ENCODE measurements around the gene AUTS2.

Gene AUTS2

DNA sequence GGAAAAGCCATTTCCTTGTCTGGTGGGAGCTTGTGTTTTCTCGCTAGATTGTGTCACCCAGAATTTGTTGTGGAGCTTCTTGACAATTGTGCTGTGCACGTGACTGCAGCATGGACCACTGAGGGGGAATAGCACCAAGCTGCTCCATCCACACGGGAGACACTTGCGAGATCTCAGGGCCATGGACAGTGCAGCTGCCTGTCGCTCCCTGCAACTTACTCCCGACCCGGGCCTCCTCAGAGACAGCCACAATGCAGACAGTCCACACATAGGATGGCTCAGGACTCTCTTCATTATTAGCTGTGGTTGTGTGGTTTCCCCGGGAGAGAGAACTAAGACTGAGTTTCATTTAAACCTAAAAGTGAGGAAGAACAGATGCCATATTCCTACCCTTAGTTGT is 860.5 kb downstream of the AUTS2 start:
- no peak for DNase-seq

DNA sequence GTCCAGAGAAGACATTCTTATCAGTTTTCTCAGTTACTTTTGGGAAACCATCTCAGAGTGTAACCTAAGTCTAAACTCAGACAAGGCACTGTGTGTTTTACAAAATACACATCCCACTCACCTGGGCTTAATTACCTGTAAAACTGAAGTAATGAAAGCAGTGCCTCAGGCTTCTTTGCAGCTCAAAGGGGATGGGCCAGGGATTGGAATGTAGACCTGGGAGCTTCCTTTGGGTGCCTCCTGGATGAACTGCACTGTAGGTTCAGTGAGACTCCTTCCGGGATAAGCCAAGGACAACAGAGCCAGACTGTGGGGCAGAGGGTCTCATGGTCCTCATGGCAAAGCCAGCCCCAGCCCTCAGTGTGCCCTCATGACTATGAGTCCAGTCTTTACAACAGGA is 861.3 kb downstream of the AUTS2 start:
- DNase-seq: no peak

GRCh38 chr7:70460071-70460470 is 861.8 kb downstream of the AUTS2 start:
- no peak for DNase-seq

- DNase-seq: no peak
Observed at GRCh38 chr7:70460562-70460961, 862.3 kb downstream of the AUTS2 start.

DNA sequence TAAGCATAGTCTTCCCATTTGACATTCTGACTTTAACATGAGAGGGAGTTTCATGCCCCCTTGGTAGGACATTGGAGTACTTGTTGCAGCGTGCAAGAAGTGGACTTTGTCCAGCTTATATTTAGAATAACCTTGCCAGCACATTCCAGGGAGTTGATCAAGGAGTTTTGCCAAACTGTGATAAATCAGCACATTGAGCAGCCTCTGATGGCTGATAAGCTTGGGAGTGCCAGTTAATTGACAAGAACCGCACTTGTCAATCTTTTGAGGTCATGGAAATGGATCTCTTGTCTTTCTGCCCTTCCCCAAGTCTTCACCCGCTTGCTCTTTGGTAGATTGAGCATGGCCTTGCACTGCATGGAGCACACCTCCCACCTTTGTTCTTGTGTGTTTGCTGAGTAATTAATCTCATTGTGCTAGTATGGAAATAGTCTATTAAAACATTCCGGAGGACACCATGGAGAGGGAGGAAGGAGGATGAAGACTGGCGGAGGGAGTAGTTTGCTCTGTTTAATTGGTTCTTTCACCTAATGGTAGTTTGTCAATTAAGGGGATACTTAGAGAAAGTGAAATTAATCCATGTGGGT is 865.2 kb downstream of the AUTS2 start:
- no peak for DNase-seq

DNA sequence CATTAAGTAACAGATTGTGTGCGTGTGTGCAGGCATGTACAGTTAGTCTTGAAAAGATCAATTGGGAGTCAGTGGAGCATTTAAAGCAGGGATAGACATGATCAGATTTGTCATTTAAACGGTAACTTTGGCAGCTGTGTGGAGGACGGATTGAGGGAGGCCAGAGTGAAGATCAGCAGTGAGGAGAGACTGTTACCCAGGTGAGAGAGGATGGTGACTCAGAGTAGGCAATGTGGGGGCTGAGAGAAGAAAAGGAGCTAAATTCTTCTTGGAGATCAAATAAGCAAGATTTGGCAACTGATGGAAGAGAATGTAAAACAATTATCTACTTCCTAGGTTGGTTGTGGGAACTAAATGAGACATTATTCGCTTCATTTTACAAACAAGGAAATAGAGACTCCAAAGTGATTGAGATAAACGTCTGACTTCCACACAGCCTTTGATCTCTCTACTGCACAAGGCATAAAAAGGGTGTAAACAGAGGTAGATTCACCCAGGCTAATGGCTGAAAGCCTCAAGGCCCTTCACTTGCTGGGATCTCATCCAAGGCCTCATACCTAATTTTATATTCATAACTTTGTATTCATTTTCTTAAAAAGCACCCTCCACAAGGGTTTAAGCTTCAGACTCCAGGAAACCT is 868.6 kb downstream of the AUTS2 start:
- no peak for DNase-seq

DNA sequence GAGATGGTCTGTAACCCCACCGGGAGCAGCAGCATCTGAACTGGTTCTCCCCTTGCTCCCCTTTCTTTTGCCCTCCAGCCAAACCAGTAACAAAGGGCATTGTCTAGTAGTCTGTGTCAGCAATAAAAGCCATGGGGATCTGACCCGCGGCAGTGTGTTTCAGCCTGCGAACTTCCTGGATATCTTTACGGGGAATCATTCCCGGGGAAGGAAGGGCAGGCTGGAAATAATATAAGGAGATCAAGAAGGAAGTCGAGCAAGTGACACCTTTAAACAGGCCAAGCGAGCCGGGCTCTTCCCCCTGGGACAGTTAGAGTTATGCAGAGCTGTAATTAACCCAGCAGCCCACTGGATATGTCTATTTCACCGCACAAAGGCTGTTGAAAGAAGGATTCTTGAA is 872.5 kb downstream of the AUTS2 start:
- no peak for DNase-seq

DNA sequence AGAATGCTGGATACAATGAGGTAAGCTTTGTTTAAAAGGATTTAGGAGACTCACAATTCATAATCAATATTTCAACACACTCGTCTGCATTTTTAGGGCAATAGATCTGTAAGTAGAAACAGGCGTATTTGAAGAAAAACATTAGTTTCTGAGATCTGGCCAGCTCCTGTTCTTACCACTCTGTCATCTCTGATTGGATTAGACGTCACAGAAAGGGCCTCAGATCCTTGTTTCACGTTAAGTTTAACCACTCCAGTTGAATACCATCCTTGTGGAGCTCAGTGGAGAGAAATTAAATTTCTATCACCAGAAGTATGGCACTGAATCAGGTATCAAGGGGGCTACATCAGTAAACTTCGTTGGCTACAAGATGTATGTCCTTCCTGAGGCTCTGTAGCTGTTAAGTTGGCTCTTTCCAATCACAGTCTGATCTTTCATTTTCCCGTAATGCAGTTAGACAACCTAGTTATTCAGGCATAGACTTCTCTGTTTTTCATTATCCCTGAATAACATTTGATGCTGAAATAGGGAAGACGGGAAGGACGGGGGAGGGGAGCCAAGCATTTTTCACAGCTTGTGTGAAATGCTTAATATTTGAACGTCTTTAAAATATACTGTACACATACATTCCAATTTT is 874.4 kb downstream of the AUTS2 start:
- DNase-seq: no peak

DNA sequence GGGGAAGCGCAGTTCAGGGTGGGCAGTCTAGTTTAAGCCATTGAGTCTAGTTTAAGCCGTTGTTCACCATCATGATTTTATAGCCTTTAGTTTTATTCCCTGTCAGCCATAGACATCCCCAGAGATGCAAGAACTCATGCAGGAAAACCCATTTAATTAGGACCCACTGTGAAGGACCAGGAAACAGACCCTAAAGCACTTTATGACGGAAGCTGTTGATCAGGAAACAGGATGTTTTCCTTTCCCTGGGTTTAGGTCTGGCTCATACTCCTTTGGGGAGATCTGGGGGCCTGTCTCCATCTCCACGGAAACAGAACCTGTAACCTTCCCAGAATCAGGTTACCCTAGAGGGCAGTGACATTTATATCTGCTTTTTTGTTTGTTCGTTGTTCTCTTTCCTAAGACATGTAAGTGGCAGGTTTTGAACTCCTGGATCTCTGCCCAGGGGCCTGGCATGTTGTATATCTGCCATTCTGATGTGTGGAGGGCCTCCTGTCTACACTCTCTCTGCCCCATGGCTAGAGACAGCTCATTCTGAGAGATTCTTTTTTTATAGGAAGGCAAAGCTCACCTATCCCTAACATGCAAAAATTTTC is 876.5 kb downstream of the AUTS2 start:
- DNase-seq: no peak

- DNase-seq: no peak
Observed at GRCh38 chr7:70477036-70478010, 879.0 kb downstream of the AUTS2 start.

- no peak for DNase-seq
Observed at GRCh38 chr7:70479153-70480021, 881.1 kb downstream of the AUTS2 start.

GRCh38 chr7:70480927-70481569 is 882.8 kb downstream of the AUTS2 start:
- DNase-seq: no peak

DNA sequence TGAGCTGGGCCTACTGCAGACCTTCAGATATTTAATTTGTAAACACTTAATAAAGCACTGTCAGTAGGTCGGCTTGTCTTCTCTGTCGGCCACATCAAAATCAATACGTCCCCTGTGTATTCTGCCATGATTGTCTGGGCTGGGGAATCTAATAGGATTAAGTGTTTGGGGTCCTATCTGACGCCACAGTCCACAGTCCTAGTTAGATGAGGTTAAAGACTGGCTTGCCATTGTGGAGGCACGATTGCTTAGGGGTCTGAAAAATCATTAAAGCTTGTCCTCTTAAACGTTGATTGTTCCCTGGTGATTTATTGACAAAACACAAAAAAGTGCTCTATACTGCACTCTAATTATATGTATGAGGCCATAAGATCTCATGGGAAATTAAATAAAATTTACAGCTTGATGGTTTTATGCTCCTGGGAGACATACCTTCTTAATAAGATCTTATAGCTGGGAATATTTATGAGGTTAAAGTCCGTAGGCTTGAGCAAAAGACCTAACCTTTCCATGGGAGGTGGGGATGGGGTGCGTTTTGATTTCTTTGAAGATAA is 883.4 kb downstream of the AUTS2 start:
- no peak for DNase-seq

DNA sequence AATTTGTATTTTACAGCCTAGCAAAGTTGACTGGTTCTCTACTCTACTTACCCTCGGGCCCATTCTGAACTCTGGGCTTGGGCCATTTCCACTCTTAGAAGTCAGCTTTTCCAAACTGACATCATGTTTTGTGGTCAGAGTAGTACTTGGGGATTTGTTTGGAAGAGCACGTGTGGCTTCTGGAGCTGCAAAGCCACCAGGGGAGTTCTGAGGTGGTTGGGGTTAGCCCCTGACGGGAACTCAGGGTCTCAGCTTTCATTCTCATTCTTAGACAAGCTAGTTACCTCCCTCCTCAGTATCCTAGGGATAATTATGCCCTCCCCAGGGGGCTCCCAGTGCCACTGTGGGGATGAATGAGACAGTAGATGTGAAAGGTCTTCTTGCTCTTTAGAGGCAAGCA is 886.0 kb downstream of the AUTS2 start:
- DNase-seq: no peak

GRCh38 chr7:70486977-70487376 is 888.7 kb downstream of the AUTS2 start:
- DNase-seq: no peak

- DNase-seq: no peak
Observed at GRCh38 chr7:70487428-70487827, 889.2 kb downstream of the AUTS2 start.

- DNase-seq: no peak
Observed at GRCh38 chr7:70487886-70488285, 889.6 kb downstream of the AUTS2 start.

- DNase-seq: no peak
Observed at GRCh38 chr7:70489813-70490212, 891.5 kb downstream of the AUTS2 start.

DNA sequence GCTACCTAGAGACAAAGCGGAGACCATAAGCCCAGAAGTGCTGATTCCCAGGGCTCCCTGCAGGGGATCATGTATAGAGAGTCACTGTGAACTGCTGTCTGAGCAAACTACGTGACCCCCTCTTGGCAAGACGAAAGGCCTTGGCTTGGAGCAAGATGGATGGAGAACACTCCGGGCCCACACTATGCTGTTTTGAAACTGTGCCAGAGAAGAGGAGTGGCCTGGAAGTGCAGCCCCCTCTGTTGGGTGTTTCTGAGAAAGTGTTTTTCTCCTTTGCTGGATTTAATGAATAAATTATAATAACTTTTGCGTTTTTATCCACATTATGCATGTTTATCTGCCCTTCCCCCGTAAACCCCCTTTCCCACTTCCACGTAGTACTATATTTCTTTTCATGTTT is 894.4 kb downstream of the AUTS2 start:
- DNase-seq: no peak

- no peak for DNase-seq
Observed at GRCh38 chr7:70494225-70495032, 896.2 kb downstream of the AUTS2 start.

Measured in stimulated activated CD4-positive, alpha-beta T cell treated with anti-CD3 and anti-CD28 coated beads, Interleukin-4, amount 100 ng/mL, for 1 hour (primary cell).